H9 (cell line): ENCODE results near the gene C2CD2. TPM values are rescaled to one million over a fixed set of nuclear protein-coding genes. Genes with fewer than 3 reads are reported as not detected.

Experiments used
- DNase-seq: peaks from one replicate; pipeline ENCODE4 v3.0.0-alpha.2; 2017
- H2AFZ ChIP-seq: one replicate; pipeline ENCODE4 v1.6.1; 2013; ENCODE audit warnings: mild to moderate bottlenecking, low read length, control low read depth, moderate library complexity
- H2AK5ac ChIP-seq: 2 replicates; pipeline ENCODE4 v1.6.1; 2013; ENCODE audit warnings: low read length, control low read depth, mixed read lengths; ENCODE audit not compliant: insufficient read length
- H2BK120ac ChIP-seq: one replicate; pipeline ENCODE4 v1.6.1; 2013; ENCODE audit warnings: low read depth, mild to moderate bottlenecking, low read length, control low read depth, inconsistent platforms; ENCODE audit not compliant: poor library complexity, severe bottlenecking
- H2BK12ac ChIP-seq: 2 replicates; pipeline ENCODE4 v1.6.1; 2013; ENCODE audit warnings: low read length, control low read depth, mixed read lengths, low read depth; ENCODE audit not compliant: insufficient read length
- H2BK15ac ChIP-seq: 2 replicates; pipeline ENCODE4 v1.6.1; 2013; ENCODE audit warnings: low read depth, low read length, control low read depth
- H2BK20ac ChIP-seq: one replicate; pipeline ENCODE4 v1.6.1; 2013; ENCODE audit warnings: low read depth, mild to moderate bottlenecking, low read length, control low read depth, inconsistent platforms; ENCODE audit not compliant: poor library complexity, severe bottlenecking
- H2BK5ac ChIP-seq: 2 replicates; pipeline ENCODE4 v1.6.1; 2013; ENCODE audit warnings: low read length, control low read depth, mixed read lengths; ENCODE audit not compliant: insufficient read length
- H3K14ac ChIP-seq: 2 replicates; pipeline ENCODE4 v1.6.1; 2013; ENCODE audit warnings: low read length, control low read depth; ENCODE audit not compliant: insufficient read depth
- H3K18ac ChIP-seq: 2 replicates; pipeline ENCODE4 v1.6.1; 2013; ENCODE audit warnings: low read depth, mild to moderate bottlenecking, mixed read lengths, low read length, control low read depth; ENCODE audit not compliant: insufficient read length
- H3K23ac ChIP-seq: 2 replicates; pipeline ENCODE4 v1.6.1; 2013; ENCODE audit warnings: low read length, control low read depth, mixed read lengths, low read depth; ENCODE audit not compliant: insufficient read length
- H3K23me2 ChIP-seq: 2 replicates; pipeline ENCODE4 v1.6.1; 2013; ENCODE audit warnings: low read depth, mild to moderate bottlenecking, mixed read lengths, low read length, control low read depth; ENCODE audit not compliant: insufficient read length, poor library complexity, severe bottlenecking
- H3K27ac ChIP-seq: 2 replicates; pipeline ENCODE4 v1.5.1; 2013; ENCODE audit warnings: low read length, control low read depth, mixed read lengths, low read depth; ENCODE audit not compliant: insufficient read length
- H3K27me3 ChIP-seq: 2 replicates; pipeline ENCODE4 v1.6.1; 2013; ENCODE audit warnings: low read length, control low read depth, inconsistent platforms; ENCODE audit not compliant: insufficient read depth
- H3K4ac ChIP-seq: 2 replicates; pipeline ENCODE4 v1.6.1; 2013; ENCODE audit warnings: low read depth, mild to moderate bottlenecking, control low read depth, inconsistent platforms, low read length, moderate library complexity
- H3K4me1 ChIP-seq: 2 replicates; pipeline ENCODE4 v1.6.1; 2013; ENCODE audit warnings: low read length, control low read depth, inconsistent platforms; ENCODE audit not compliant: insufficient read depth
- H3K4me2 ChIP-seq: 2 replicates; pipeline ENCODE4 v1.6.1; 2013; ENCODE audit warnings: low read length, control low read depth, mixed read lengths; ENCODE audit not compliant: insufficient read length, insufficient read depth
- H3K56ac ChIP-seq: 2 replicates; pipeline ENCODE4 v1.6.1; 2013; ENCODE audit warnings: low read depth, mild to moderate bottlenecking, mixed read lengths, low read length, control low read depth; ENCODE audit not compliant: insufficient read length
- H3K79me1 ChIP-seq: 2 replicates; pipeline ENCODE4 v1.6.1; 2013; ENCODE audit warnings: low read depth, mild to moderate bottlenecking, moderate library complexity, low read length, control low read depth, inconsistent platforms; ENCODE audit not compliant: insufficient read depth, poor library complexity, severe bottlenecking
- H3K79me2 ChIP-seq: 2 replicates; pipeline ENCODE4 v1.6.1; 2013; ENCODE audit warnings: low read length, control low read depth, inconsistent platforms; ENCODE audit not compliant: insufficient read depth
- H3K9ac ChIP-seq: 2 replicates; pipeline ENCODE4 v1.6.1; 2013; ENCODE audit warnings: low read length, control low read depth, mixed read lengths; ENCODE audit not compliant: insufficient read length; ENCODE audit errors: extremely low read depth
- H3K9me3 ChIP-seq: one replicate; pipeline ENCODE4 v1.6.1; 2013; ENCODE audit warnings: low read depth, low read length, inconsistent platforms; ENCODE audit not compliant: control insufficient read depth
- H3T11ph ChIP-seq: one replicate; pipeline ENCODE4 v1.6.1; 2013; ENCODE audit warnings: mild to moderate bottlenecking, low read length, control low read depth, inconsistent platforms
- H4K20me1 ChIP-seq: one replicate; pipeline ENCODE4 v1.6.1; 2013; ENCODE audit not compliant: control insufficient read depth, insufficient read length, insufficient read depth
- H4K5ac ChIP-seq: 2 replicates; pipeline ENCODE4 v1.6.1; 2013; ENCODE audit warnings: low read depth, mild to moderate bottlenecking, mixed read lengths, low read length, control low read depth; ENCODE audit not compliant: insufficient read length
- H4K8ac ChIP-seq: replicated peaks from 2 replicates; pipeline ENCODE4 v1.6.1; 2013; ENCODE audit warnings: low read length, control low read depth, mixed read lengths, low read depth; ENCODE audit not compliant: insufficient read length
- H4K91ac ChIP-seq: 2 replicates; pipeline ENCODE4 v1.6.1; 2013; ENCODE audit warnings: low read depth, mild to moderate bottlenecking, moderate library complexity, mixed read lengths, low read length, control low read depth; ENCODE audit not compliant: insufficient read length
- H3K27ac Mint-ChIP-seq, 3 experiments: 2 replicates in 2 of 3; 3 replicates in 1 of 3; pipeline ENCODE4 v1.8.0; 2020 to 2021; ENCODE audit warnings: mixed read lengths in 3 of 3, mild to moderate bottlenecking in 1 of 3, moderate library complexity in 1 of 3
- H3K27me3 Mint-ChIP-seq: 2 replicates; pipeline ENCODE4 v1.8.0; 2021; ENCODE audit warnings: low read depth, mild to moderate bottlenecking, moderate library complexity, mixed read lengths
- H3K36me3 Mint-ChIP-seq, 3 experiments: 2 replicates in 2 of 3; 3 replicates in 1 of 3; pipeline ENCODE4 v1.8.0; 2020 to 2021; ENCODE audit warnings: low read depth in 3 of 3, mixed read lengths in 3 of 3; ENCODE audit not compliant: insufficient read depth in 1 of 3
- H3K4me1 Mint-ChIP-seq, 2 experiments: 2 replicates each; pipeline ENCODE4 v1.8.0; 2020; ENCODE audit warnings: mixed read lengths in 2 of 2
- H3K4me3 Mint-ChIP-seq, 2 experiments: 2 replicates in 1 of 2; 3 replicates in 1 of 2; pipeline ENCODE4 v1.8.0; 2020 to 2021; ENCODE audit warnings: mild to moderate bottlenecking in 2 of 2, mixed read lengths in 2 of 2, moderate library complexity in 1 of 2
- H3K9me3 Mint-ChIP-seq, 2 experiments: 2 replicates in 1 of 2; 3 replicates in 1 of 2; pipeline ENCODE4 v1.8.0; 2020; ENCODE audit warnings: mild to moderate bottlenecking in 2 of 2, mixed read lengths in 2 of 2, moderate library complexity in 1 of 2
- WGBS: extraction: QIAGEN DNeasy Blood & Tissue Kit; methylation state at CpG from one replicate; pipeline ENCODE4 v1.1.7; 2013; ENCODE audit warnings: missing lambda C conversion rate, low lambda C conversion rate, mixed read lengths; ENCODE audit not compliant: insufficient read length; ENCODE audit errors: extremely low coverage; 5-methylcytosine and 5-hydroxymethylcytosine counted together
- total RNA-seq: library from RNA; stranded (reverse); gene quantifications from 2 replicates; pipeline ENCODE4 v1.2.1, GENCODE V29; 2021
- TF ChIP-seq, protein P1 (sequence below): fragments of 200-600 bp; sonication (generic); conservative IDR thresholded peaks from 3 replicates; pipeline ENCODE4 v1.8.0; 2021; ENCODE audit warnings: antibody characterized with exemption, mild to moderate bottlenecking

Gene C2CD2
- total RNA-seq, 1 experiment from 2014 or later: 14.6 TPM

DNA sequence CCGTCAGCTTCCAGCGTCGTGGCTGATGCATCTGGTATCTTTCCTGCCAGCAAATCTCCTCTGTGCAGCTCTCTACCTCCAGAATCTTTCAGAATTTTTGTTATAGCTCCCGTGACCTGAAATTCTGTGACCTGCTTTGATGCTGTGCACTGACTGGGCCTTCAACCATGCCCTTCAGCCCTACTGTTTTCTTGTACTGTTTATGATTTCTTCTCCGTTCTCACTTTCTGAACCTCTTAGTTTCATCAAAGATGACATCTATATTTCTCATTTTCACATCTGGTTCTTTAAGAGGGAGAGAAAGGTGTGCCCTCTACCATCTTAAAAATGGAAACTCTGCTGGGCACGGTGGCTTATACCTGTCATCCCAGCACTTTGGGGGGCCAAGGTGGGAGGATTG is 80.4 kb downstream of the C2CD2 start:
- no peak for DNase-seq
- Histone ChIP-seq H3K18ac (no peak overlapping the region), H2BK15ac (no peak overlapping the region), H3K9me3 (no peaks in the 10 kb centered on the region), H3K27me3 (no peaks in the 10 kb centered on the region), H3K79me2 (peaks cover 1% of the 10 kb centered on the region; the same call in 1 of the 2 replicates), H3K27ac (no peak overlapping the region), H3K23ac (no peak overlapping the region), H4K20me1 (no peaks in the 10 kb centered on the region), H2AFZ (no peak overlapping the region), H4K5ac (no peak overlapping the region), H3K4me2 (no peak overlapping the region), H2BK5ac (no peak overlapping the region), H3K56ac (no peak overlapping the region), H3K14ac (no peak overlapping the region), H4K91ac (no peak overlapping the region), H2AK5ac (no peak overlapping the region), H4K8ac (no peak overlapping the region), H3K23me2 (peaks cover 6% of the 10 kb centered on the region), H3T11ph (no peak overlapping the region), H2BK120ac (no peak overlapping the region), H2BK20ac (no peak overlapping the region), H3K4me1 (no peaks in the 10 kb centered on the region; the same call in 1 of the 2 replicates), H3K9ac (no peak overlapping the region), H3K4ac (no peak overlapping the region), H3K79me1 (peaks cover 3% of the 10 kb centered on the region), H2BK12ac (no peak overlapping the region)
- TF ChIP-seq, protein P1, sequence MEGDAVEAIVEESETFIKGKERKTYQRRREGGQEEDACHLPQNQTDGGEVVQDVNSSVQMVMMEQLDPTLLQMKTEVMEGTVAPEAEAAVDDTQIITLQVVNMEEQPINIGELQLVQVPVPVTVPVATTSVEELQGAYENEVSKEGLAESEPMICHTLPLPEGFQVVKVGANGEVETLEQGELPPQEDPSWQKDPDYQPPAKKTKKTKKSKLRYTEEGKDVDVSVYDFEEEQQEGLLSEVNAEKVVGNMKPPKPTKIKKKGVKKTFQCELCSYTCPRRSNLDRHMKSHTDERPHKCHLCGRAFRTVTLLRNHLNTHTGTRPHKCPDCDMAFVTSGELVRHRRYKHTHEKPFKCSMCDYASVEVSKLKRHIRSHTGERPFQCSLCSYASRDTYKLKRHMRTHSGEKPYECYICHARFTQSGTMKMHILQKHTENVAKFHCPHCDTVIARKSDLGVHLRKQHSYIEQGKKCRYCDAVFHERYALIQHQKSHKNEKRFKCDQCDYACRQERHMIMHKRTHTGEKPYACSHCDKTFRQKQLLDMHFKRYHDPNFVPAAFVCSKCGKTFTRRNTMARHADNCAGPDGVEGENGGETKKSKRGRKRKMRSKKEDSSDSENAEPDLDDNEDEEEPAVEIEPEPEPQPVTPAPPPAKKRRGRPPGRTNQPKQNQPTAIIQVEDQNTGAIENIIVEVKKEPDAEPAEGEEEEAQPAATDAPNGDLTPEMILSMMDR: no peak
- H3K9me3 Mint-ChIP-seq: no peaks in the 10 kb centered on the region; a peak in 1 of 5 replicates
- H3K27ac Mint-ChIP-seq: no peak overlapping the region; a peak in 2 of 7 replicates
- H3K36me3 Mint-ChIP-seq: peaks cover 0 to 9% (median 2%) of the 10 kb centered on the region in 3 experiments; a peak in 3 of 7 replicates
- H3K4me3 Mint-ChIP-seq: no peak overlapping the region
- H3K27me3 Mint-ChIP-seq: no peaks in the 10 kb centered on the region
- peaks cover 17 to 18% of the 10 kb centered on the region in 2 experiments for H3K4me1 Mint-ChIP-seq
- WGBS: no CpG with 5 or more reads among the region's 6 CpGs
